ENCODE measurements around the gene TERB1. TPM values are rescaled to one million over a fixed set of nuclear protein-coding genes. Genes with fewer than 3 reads are reported as not detected.

TERB1 gene
- polyA plus RNA-seq, 1 donor from 2014 or later = 0.38 TPM

- H2AFZ ChIP-seq (ENCODE audit: low read depth, low read length) = peak overlapping the region; percentile 89
- H3K79me2 ChIP-seq (replicated peaks; ENCODE audit: insufficient read depth, low read length) = peaks cover 57% of the 10 kb centered on the region
- H3K27ac ChIP-seq (ENCODE audit: low read length) = peak overlapping the region; percentile 74
- no peaks in the 10 kb centered on the region for H3K9me2 ChIP-seq (ENCODE audit: insufficient read depth, low read length)
- H3K36me3 ChIP-seq (ENCODE audit: insufficient read depth, low read length) = no peaks in the 10 kb centered on the region
- peak overlapping the region; percentile 97 for H3K4me2 ChIP-seq (ENCODE audit: low read length)
- H3K4me3 ChIP-seq (ENCODE audit: low read length) = peak overlapping the region; percentile 100
- H3K9ac ChIP-seq (ENCODE audit: low read length) = peak overlapping the region; percentile 98
- H3F3A ChIP-seq (ENCODE audit: insufficient read depth, low read length, poor library complexity, severe bottlenecking) = no peaks in the 10 kb centered on the region
- H4K20me1 ChIP-seq (ENCODE audit: insufficient read depth) = no peaks in the 10 kb centered on the region
- no peaks in the 10 kb centered on the region for H3K27me3 ChIP-seq (ENCODE audit: insufficient read depth, low read depth, low read length)
- no peaks in the 10 kb centered on the region for H3K9me3 ChIP-seq (ENCODE audit: low read length)
- no peak for TF ChIP-seq MXI1 (conservative IDR thresholded peaks at IDR 0.05; ENCODE audit: poor library complexity, severe bottlenecking)
- no peak for TF ChIP-seq EZH2 (IDR thresholded peaks at IDR 0.05; ENCODE audit: borderline replicate concordance, insufficient read depth, low read length, poor library complexity, severe bottlenecking)
- no peak for TF ChIP-seq TAF1 (IDR thresholded peaks at IDR 0.05; ENCODE audit: low read depth)
- TF ChIP-seq SMC3 (conservative IDR thresholded peaks at IDR 0.05; ENCODE audit: poor library complexity) = no peak
- TF ChIP-seq EP300 (conservative IDR thresholded peaks at IDR 0.05; ENCODE audit: poor library complexity, severe bottlenecking) = no peak
- TF ChIP-seq POLR2AphosphoS5 (IDR thresholded peaks at IDR 0.05) = no peak
- TF ChIP-seq CTCF (IDR thresholded peaks at IDR 0.05; ENCODE audit: poor library complexity, severe bottlenecking) = no peak
- TF ChIP-seq RAD21 (conservative IDR thresholded peaks at IDR 0.05) = no peak
- TF ChIP-seq REST (IDR thresholded peaks at IDR 0.05; ENCODE audit: borderline replicate concordance) = no peak
These were observed 50.9 kb downstream of the TERB1 start for GRCh38 chr16:66750279-66751052.

- H3K9me3 ChIP-seq (ENCODE audit: low read length) = no peaks in the 10 kb centered on the region
- no peak for TF ChIP-seq EP300 (conservative IDR thresholded peaks at IDR 0.05; ENCODE audit: poor library complexity, severe bottlenecking)
- no peak for TF ChIP-seq POLR2AphosphoS5 (IDR thresholded peaks at IDR 0.05)
- TF ChIP-seq REST (IDR thresholded peaks at IDR 0.05; ENCODE audit: borderline replicate concordance) = no peak
- TF ChIP-seq SMC3 (conservative IDR thresholded peaks at IDR 0.05; ENCODE audit: poor library complexity) = no peak
- TF ChIP-seq EZH2 (IDR thresholded peaks at IDR 0.05; ENCODE audit: borderline replicate concordance, insufficient read depth, low read length, poor library complexity, severe bottlenecking) = no peak
- no peak for TF ChIP-seq TAF1 (IDR thresholded peaks at IDR 0.05; ENCODE audit: low read depth)
- no peak for TF ChIP-seq RAD21 (conservative IDR thresholded peaks at IDR 0.05)
- TF ChIP-seq MXI1 (conservative IDR thresholded peaks at IDR 0.05; ENCODE audit: poor library complexity, severe bottlenecking) = no peak
- no peak for TF ChIP-seq CTCF (IDR thresholded peaks at IDR 0.05; ENCODE audit: poor library complexity, severe bottlenecking)
- H3F3A ChIP-seq (ENCODE audit: insufficient read depth, low read length, poor library complexity, severe bottlenecking) = no peaks in the 10 kb centered on the region
- H3K4me3 ChIP-seq (ENCODE audit: low read length) = no peak overlapping the region
- no peak overlapping the region for H3K4me2 ChIP-seq (ENCODE audit: low read length)
- H3K79me2 ChIP-seq (replicated peaks; ENCODE audit: insufficient read depth, low read length) = peaks cover 69% of the 10 kb centered on the region
- H3K27me3 ChIP-seq (ENCODE audit: insufficient read depth, low read depth, low read length) = no peaks in the 10 kb centered on the region
- no peak overlapping the region for H2AFZ ChIP-seq (ENCODE audit: low read depth, low read length)
- no peak overlapping the region for H3K27ac ChIP-seq (ENCODE audit: low read length)
- H3K9ac ChIP-seq (ENCODE audit: low read length) = no peak overlapping the region
- no peaks in the 10 kb centered on the region for H3K9me2 ChIP-seq (ENCODE audit: insufficient read depth, low read length)
- H4K20me1 ChIP-seq (ENCODE audit: insufficient read depth) = peaks cover 4% of the 10 kb centered on the region
- H3K36me3 ChIP-seq (ENCODE audit: insufficient read depth, low read length) = peaks cover 4% of the 10 kb centered on the region
These were observed 54.7 kb downstream of the TERB1 start for GRCh38 chr16:66746682-66747081.
